Adrenal gland (tissue), 12 donors: ENCODE data around the gene CSPG5. TPM values are rescaled to one million over a fixed set of nuclear protein-coding genes. Genes with fewer than 3 reads are reported as not detected.

Experiments used
- DNase-seq, 7 donors: peaks; one replicate each; pipeline ENCODE4 v3.0.0-alpha.2; 2019 to 2020
- H3K27ac ChIP-seq, 5 donors: fragments of 200-600 bp; sonication (generic) in 4 of 5; 1 replicate in 3 of 5; 2 replicates in 2 of 5; pipeline versions ENCODE4 v1.5.1 to v1.8.0; 2016 to 2020; ENCODE audit warnings: mild to moderate bottlenecking in 1 of 5
- H3K27me3 ChIP-seq: fragments of 200-600 bp; 2 replicates; pipeline ENCODE4 v1.8.0; 2021
- H3K36me3 ChIP-seq, 2 donors: fragments of 200-600 bp; replicated peaks in 1 of 2; 1 replicate in 1 of 2; 2 replicates in 1 of 2; pipeline versions ENCODE4 v1.5.1 to v1.8.0; 2018 to 2022
- H3K4me1 ChIP-seq, 2 donors: fragments of 200-600 bp; replicated peaks in 1 of 2; 1 replicate in 1 of 2; 2 replicates in 1 of 2; pipeline versions ENCODE4 v1.5.1 to v1.8.0; 2018 to 2021
- H3K4me3 ChIP-seq, 4 donors: fragments of 200-600 bp; sonication (generic) in 3 of 4; one replicate each; pipeline ENCODE4 v1.5.1; 2016 to 2018
- H3K9me3 ChIP-seq, 3 donors: fragments of 200-600 bp; sonication (generic) in 1 of 3; replicated peaks in 1 of 3; 1 replicate in 2 of 3; 2 replicates in 1 of 3; pipeline versions ENCODE4 v1.5.1 to v1.8.0; 2016 to 2021
- CTCF ChIP-seq, 6 experiments: fragments of 450-650 bp in 4 of 6; fragments of 200-600 bp in 2 of 6; sonication (generic) in 1 of 6; IDR thresholded peaks; 1 replicate in 5 of 6; 2 replicates in 1 of 6; pipeline versions ENCODE4 v1.5.1 to v1.8.0; 2016 to 2021; ENCODE audit warnings: antibody characterized with exemption in 6 of 6, mild to moderate bottlenecking in 2 of 6, moderate library complexity in 1 of 6
- POLR2A ChIP-seq, 2 donors: fragments of 450-650 bp; IDR thresholded peaks; one replicate each; pipeline ENCODE4 v1.6.1; 2017; ENCODE audit warnings: antibody characterized with exemption in 2 of 2, mild to moderate bottlenecking in 2 of 2, moderate library complexity in 1 of 2
- WGBS, 4 donors: extraction: QIAGEN DNeasy Blood & Tissue Kit in 2 of 4; methylation state at CpG; one replicate each; pipeline versions ENCODE4 v1.1.5 to v1.1.7; 2013 to 2017; 5-methylcytosine and 5-hydroxymethylcytosine counted together
- intact Hi-C, 2 donors: fragments of 100-400 bp; cut with DNase I; formaldehyde crosslinking; loops; one replicate each; pipeline versions ENCODE4 v1.14.1 to v1.15.0; 2022 to 2023
- polyA plus RNA-seq, 3 donors: library from polyadenylated mRNA; stranded (reverse); fragments of 200-250 nt in 2 of 3; fragments of 350-450 nt in 1 of 3; fragmentation: Illumina TruSeq in 1 of 3; extraction: RNeasy Lipid Tissue Mini Kit (QIAGEN cat#74804) in 1 of 3; gene quantifications; one replicate each; pipeline ENCODE4 v1.2.3, GENCODE V29; 2013 to 2014
- total RNA-seq, 9 donors: library from RNA; depleted of rRNA in 4 of 9; stranded (reverse); fragments of >200 nt in 4 of 9; fragments of 120-200 nt in 1 of 9; fragmentation: NEBNext Ultra II Directional in 1 of 9; extraction: Animal tissue kit (Norgen Biotek cat#: 25700) in 1 of 9; gene quantifications; one replicate each; pipeline versions ENCODE4 v1.1.0 to v1.2.4, GENCODE V29; 2013 to 2023
- donor health status: healthy with polysubstance abuse.
- donor health status: Bipolar disorder and iron deficiency.
- donor health status: DM: yes; HTN: yes; CAD: no.
- donor health status: DM: no; HTN: no; CAD: no.
- donor health status: DM: no; HTN: no; CAD: no.
- donor health status: DM: yes; HTN: yes; CAD: no.

CSPG5 gene
- total and polyA plus RNA-seq, 12 donors: 0.13 to 0.84 (median 0.50) TPM; not detected in 3

- H3K4me1 ChIP-seq: peaks cover 4 to 11% of the 10 kb centered on the region in 2 donors
- no peak for DNase-seq
- no peaks in the 10 kb centered on the region for H3K36me3 ChIP-seq
- no peaks in the 10 kb centered on the region for H3K27me3 ChIP-seq
- TF ChIP-seq CTCF (IDR thresholded peaks at IDR 0.05) (no peak), POLR2A (IDR thresholded peaks at IDR 0.05) (no peak)
- H3K4me3 ChIP-seq: no peak overlapping the region
- no peaks in the 10 kb centered on the region for H3K9me3 ChIP-seq
- intact Hi-C loops: no loop called here
- H3K27ac ChIP-seq: no peak overlapping the region
- 80 to 92% (median 81%) methylated on average over 4 of the region's 4 CpGs for WGBS, 4 donors
Measured at GRCh38 chr3:47581835-47582234, 3.2 kb upstream of the CSPG5 start.

GRCh38 chr3:47581422-47581821, 2.8 kb upstream of the CSPG5 start:
- DNase-seq: no peak

GRCh38 chr3:47580481-47580880, 1.8 kb upstream of the CSPG5 start:
- Histone ChIP-seq H3K27ac (no peak overlapping the region), H3K27me3 (no peaks in the 10 kb centered on the region), H3K4me1 (peaks cover 4 to 11% of the 10 kb centered on the region in 2 donors), H3K9me3 (no peaks in the 10 kb centered on the region), H3K36me3 (no peaks in the 10 kb centered on the region), H3K4me3 (no peak overlapping the region)
- TF ChIP-seq CTCF (IDR thresholded peaks at IDR 0.05): no peak
- TF ChIP-seq POLR2A (IDR thresholded peaks at IDR 0.05): no peak
- WGBS, 4 donors: 70 to 87% (median 78%) methylated on average over 4 of the region's 4 CpGs
- intact Hi-C loops: no loop called here
- no peak for DNase-seq

More at GRCh38 chr3:47581422-47581821, 2.8 kb upstream of the CSPG5 start:
- no peak for TF ChIP-seq CTCF (IDR thresholded peaks at IDR 0.05)
- no peak for TF ChIP-seq POLR2A (IDR thresholded peaks at IDR 0.05)
- intact Hi-C loops: no loop called here
- Histone ChIP-seq H3K27me3 (no peaks in the 10 kb centered on the region), H3K4me3 (no peak overlapping the region), H3K9me3 (no peaks in the 10 kb centered on the region), H3K27ac (no peak overlapping the region), H3K4me1 (peaks cover 4 to 11% of the 10 kb centered on the region in 2 donors), H3K36me3 (no peaks in the 10 kb centered on the region)
- WGBS, 4 donors: 26 to 45% (median 42%) methylated on average over 2 to 5 of the region's 5 CpGs

GRCh38 chr3:47579875-47580274, 1.2 kb upstream of the CSPG5 start:
- H3K27ac ChIP-seq: no peak overlapping the region
- 86 to 93% (median 88%) methylated on average over 2 of the region's 2 CpGs for WGBS, 4 donors
- no peak for DNase-seq

More at GRCh38 chr3:47579875-47580274, 1.2 kb upstream of the CSPG5 start:
- H3K4me1 ChIP-seq: peaks cover 4 to 11% of the 10 kb centered on the region in 2 donors
- H3K36me3 ChIP-seq: no peaks in the 10 kb centered on the region
- H3K4me3 ChIP-seq: no peak overlapping the region
- TF ChIP-seq CTCF (IDR thresholded peaks at IDR 0.05) (no peak), POLR2A (IDR thresholded peaks at IDR 0.05) (no peak)
- no peaks in the 10 kb centered on the region for H3K9me3 ChIP-seq
- no peaks in the 10 kb centered on the region for H3K27me3 ChIP-seq
- intact Hi-C loops: no loop called here
